ENCODE measurements around the gene GADL1. TPM values are rescaled to one million over a fixed set of nuclear protein-coding genes. Genes with fewer than 3 reads are reported as not detected.

The GADL1 gene
- total RNA-seq, 1 experiment from 2014 or later, result not detected

GRCh38 chr3:30764891-30765290, 129.6 kb downstream of the GADL1 start:
- no peak for DNase-seq
- POLR2A ChIA-PET (ENCODE audit: unreplicated experiment), result no interaction called here
- intact Hi-C loops (cut with micrococcal nuclease; ENCODE audit: unreplicated experiment), result loop anchor here (5.0 kb wide), 1 partner anchor 522 kb away; no protein-coding TSS in a partner anchor
- no peak overlapping the region for H3K4me3 ChIP-seq
- H2AFZ ChIP-seq, result no peak overlapping the region
- H3K4me1 ChIP-seq (replicated peaks; ENCODE audit: insufficient read depth), result no peaks in the 10 kb centered on the region
- H3K36me3 ChIP-seq (ENCODE audit: low read depth), result no peaks in the 10 kb centered on the region
- no peak overlapping the region for H3K4me2 ChIP-seq
- TF ChIP-seq CTCF (conservative IDR thresholded peaks at IDR 0.05), result no peak
- TF ChIP-seq EZH2 (IDR thresholded peaks at IDR 0.05; ENCODE audit: low read depth), result no peak
- H3K9me2 ChIP-seq (ENCODE audit: insufficient read depth), result no peaks in the 10 kb centered on the region
- BruUV-seq (replicated peaks), result no TSS peak
- no peaks in the 10 kb centered on the region for H3K79me2 ChIP-seq (ENCODE audit: low read depth)
- CTCF ChIA-PET, result no interaction called here
- H3K9me3 ChIP-seq (ENCODE audit: insufficient read depth, low read depth), result no peaks in the 10 kb centered on the region
- H3K27me3 ChIP-seq (ENCODE audit: insufficient read depth, low read depth), result no peaks in the 10 kb centered on the region
- H3K27ac ChIP-seq, result no peak overlapping the region
- no peaks in the 10 kb centered on the region for H4K20me1 ChIP-seq (ENCODE audit: insufficient read depth)
- no peaks in the 10 kb centered on the region for H3F3A ChIP-seq (ENCODE audit: insufficient read depth, low read depth)

- H3F3A ChIP-seq (ENCODE audit: insufficient read depth, low read depth), result no peaks in the 10 kb centered on the region
- no peak overlapping the region for H3K27ac ChIP-seq
- no peaks in the 10 kb centered on the region for H3K27me3 ChIP-seq (ENCODE audit: insufficient read depth, low read depth)
- DNase-seq, result no peak
- no peak overlapping the region for H3K4me2 ChIP-seq
- BruUV-seq (replicated peaks), result no TSS peak
- H3K9me3 ChIP-seq (ENCODE audit: insufficient read depth, low read depth), result no peaks in the 10 kb centered on the region
- H3K4me3 ChIP-seq, result no peak overlapping the region
- ChIA-PET CTCF (no interaction called here), POLR2A (ENCODE audit: unreplicated experiment) (no interaction called here)
- H3K4me1 ChIP-seq (replicated peaks; ENCODE audit: insufficient read depth), result no peaks in the 10 kb centered on the region
- no peaks in the 10 kb centered on the region for H4K20me1 ChIP-seq (ENCODE audit: insufficient read depth)
- H2AFZ ChIP-seq, result no peak overlapping the region
- H3K36me3 ChIP-seq (ENCODE audit: low read depth), result no peaks in the 10 kb centered on the region
- TF ChIP-seq EZH2 (IDR thresholded peaks at IDR 0.05; ENCODE audit: low read depth) (no peak), CTCF (conservative IDR thresholded peaks at IDR 0.05) (no peak)
- H3K9me2 ChIP-seq (ENCODE audit: insufficient read depth), result no peaks in the 10 kb centered on the region
- intact Hi-C loops (cut with micrococcal nuclease; ENCODE audit: unreplicated experiment), result no loop called here
- H3K79me2 ChIP-seq (ENCODE audit: low read depth), result no peaks in the 10 kb centered on the region
These were observed 130.2 kb downstream of the GADL1 start for GRCh38 chr3:30764281-30764680.

- Histone ChIP-seq H3K27ac (no peak overlapping the region), H3K4me2 (no peak overlapping the region), H3F3A (ENCODE audit: insufficient read depth, low read depth) (no peaks in the 10 kb centered on the region), H3K9me3 (ENCODE audit: insufficient read depth, low read depth) (no peaks in the 10 kb centered on the region), H3K27me3 (ENCODE audit: insufficient read depth, low read depth) (no peaks in the 10 kb centered on the region), H3K79me2 (ENCODE audit: low read depth) (no peaks in the 10 kb centered on the region), H3K36me3 (ENCODE audit: low read depth) (no peaks in the 10 kb centered on the region), H3K4me3 (no peak overlapping the region), H3K9me2 (ENCODE audit: insufficient read depth) (no peaks in the 10 kb centered on the region), H4K20me1 (ENCODE audit: insufficient read depth) (no peaks in the 10 kb centered on the region), H2AFZ (no peak overlapping the region), H3K4me1 (replicated peaks; ENCODE audit: insufficient read depth) (no peaks in the 10 kb centered on the region)
- no peak for TF ChIP-seq EZH2 (IDR thresholded peaks at IDR 0.05; ENCODE audit: low read depth)
- no peak for TF ChIP-seq CTCF (conservative IDR thresholded peaks at IDR 0.05)
- ChIA-PET POLR2A (ENCODE audit: unreplicated experiment) (no interaction called here), CTCF (no interaction called here)
- DNase-seq, result no peak
- BruUV-seq (replicated peaks), result no TSS peak
- intact Hi-C loops (cut with micrococcal nuclease; ENCODE audit: unreplicated experiment), result no loop called here
These were observed 133.1 kb downstream of the GADL1 start for GRCh38 chr3:30761374-30761773.

Measured in PC-9 (cell line).